WTC11 (cell line): ENCODE measurements around the gene EXPH5. TPM values are rescaled to one million over a fixed set of nuclear protein-coding genes. Genes with fewer than 3 reads are reported as not detected.
A peak's percentile ranks its signal among the peaks of the same experiment; 100 is the strongest.

Experiments used
- ATAC-seq: fragments of 200-7000 bp; cut with Tn5 transposase; 2 replicates; pipeline ENCODE4 v1.10.0; 2021; ENCODE audit warnings: mild to moderate bottlenecking, moderate library complexity
- CTCF ChIA-PET: fragments of 300-600 bp; sonication (Branson Sonifier 250); formaldehyde crosslinking; loops from one replicate; lab custom pipeline; 2021; ENCODE audit warnings: antibody characterized with exemption; lab: Charles Lee
- POLR2A ChIA-PET: fragments of 350-600 bp; sonication (Branson Sonifier 250); formaldehyde crosslinking; loops from one replicate; lab custom pipeline; 2021; ENCODE audit warnings: antibody characterized with exemption; lab: Charles Lee
- DNase-seq: peaks from one replicate; pipeline ENCODE4 v3.0.0; 2021; ENCODE audit warnings: low spot score
- H3K27ac Mint-ChIP-seq: 2 replicates; pipeline ENCODE4 v1.8.0; 2021; ENCODE audit warnings: mixed read lengths
- H3K27me3 Mint-ChIP-seq: 2 replicates; pipeline ENCODE4 v1.8.0; 2021; ENCODE audit warnings: low read depth, mild to moderate bottlenecking, moderate library complexity, mixed read lengths
- H3K36me3 Mint-ChIP-seq: 2 replicates; pipeline ENCODE4 v1.8.0; 2021; ENCODE audit warnings: mixed read lengths
- H3K4me1 Mint-ChIP-seq: 2 replicates; pipeline ENCODE4 v1.8.0; 2022; ENCODE audit warnings: mixed read lengths
- H3K4me3 Mint-ChIP-seq: 2 replicates; pipeline ENCODE4 v1.8.0; 2021; ENCODE audit warnings: mild to moderate bottlenecking, moderate library complexity, mixed read lengths
- H3K9me3 Mint-ChIP-seq: 2 replicates; pipeline ENCODE4 v1.8.0; 2021; ENCODE audit warnings: mixed read lengths
- ATF3 ChIP-seq: sonication (generic); formaldehyde crosslinking; conservative IDR thresholded peaks from 2 replicates; pipeline ENCODE4 v1.8.1; 2022; ENCODE audit warnings: mild to moderate bottlenecking, missing genetic modification reagents
- ATF6 ChIP-seq: sonication (generic); formaldehyde crosslinking; IDR thresholded peaks from 2 replicates; pipeline ENCODE4 v1.8.1; 2023; ENCODE audit warnings: mild to moderate bottlenecking, missing genetic modification reagents
- CTCF ChIP-seq: fragments of 200-600 bp; IDR thresholded peaks from 2 replicates; pipeline ENCODE4 v1.8.0; 2022; ENCODE audit warnings: antibody characterized with exemption
- E2F1 ChIP-seq: sonication (generic); formaldehyde crosslinking; IDR thresholded peaks from 2 replicates; pipeline ENCODE4 v1.8.0; 2022; ENCODE audit warnings: mild to moderate bottlenecking, missing genetic modification reagents
- E2F5 ChIP-seq: sonication (generic); formaldehyde crosslinking; IDR thresholded peaks from 2 replicates; pipeline ENCODE4 v1.8.1; 2022; ENCODE audit warnings: mild to moderate bottlenecking, moderate library complexity, missing genetic modification reagents
- EMX1 ChIP-seq: fragments of 250-450 bp; sonication (Bioruptor Pico); IDR thresholded peaks from 2 replicates; pipeline ENCODE4 v1.8.0; 2021; ENCODE audit warnings: mild to moderate bottlenecking
- ETV6 ChIP-seq: sonication (generic); formaldehyde crosslinking; IDR thresholded peaks from 2 replicates; pipeline ENCODE4 v1.8.1; 2022; ENCODE audit warnings: mild to moderate bottlenecking, missing genetic modification reagents
- FOXP1 ChIP-seq: sonication (generic); formaldehyde crosslinking; IDR thresholded peaks from 2 replicates; pipeline ENCODE4 v1.8.0; 2022; ENCODE audit warnings: missing genetic modification reagents, mild to moderate bottlenecking, moderate library complexity, borderline replicate concordance
- FOXP4 ChIP-seq: sonication (generic); formaldehyde crosslinking; IDR thresholded peaks from 2 replicates; pipeline ENCODE4 v1.8.0; 2022; ENCODE audit warnings: mild to moderate bottlenecking, missing genetic modification reagents
- IRF1 ChIP-seq: sonication (generic); formaldehyde crosslinking; IDR thresholded peaks from 2 replicates; pipeline ENCODE4 v1.8.0; 2023; ENCODE audit warnings: missing genetic modification reagents
- JAZF1 ChIP-seq: fragments of 250-450 bp; sonication (Bioruptor Pico); IDR thresholded peaks from 2 replicates; pipeline ENCODE4 v1.9.0; 2021; ENCODE audit warnings: moderate library complexity, mild to moderate bottlenecking, inconsistent platforms
- MXD4 ChIP-seq: fragments of 250-450 bp; sonication (Bioruptor Pico); IDR thresholded peaks from 2 replicates; pipeline ENCODE4 v1.8.0; 2021; ENCODE audit warnings: mild to moderate bottlenecking, moderate library complexity, borderline replicate concordance
- MYBL2 ChIP-seq: sonication (generic); formaldehyde crosslinking; IDR thresholded peaks from 2 replicates; pipeline ENCODE4 v1.8.1; 2023; ENCODE audit warnings: mild to moderate bottlenecking, moderate library complexity, missing genetic modification reagents
- NR3C1 ChIP-seq: sonication (generic); formaldehyde crosslinking; conservative IDR thresholded peaks from 2 replicates; pipeline ENCODE4 v1.8.1; 2023; ENCODE audit warnings: low read depth, mild to moderate bottlenecking, missing genetic modification reagents
- OVOL2 ChIP-seq: fragments of 250-450 bp; sonication (Bioruptor Pico); IDR thresholded peaks from 2 replicates; pipeline ENCODE4 v1.9.0; 2021; ENCODE audit warnings: mild to moderate bottlenecking, borderline replicate concordance
- RELA ChIP-seq: sonication (generic); formaldehyde crosslinking; IDR thresholded peaks from 2 replicates; pipeline ENCODE4 v1.8.1; 2022; ENCODE audit warnings: missing genetic modification reagents, mild to moderate bottlenecking, borderline replicate concordance
- SMAD4 ChIP-seq: sonication (generic); formaldehyde crosslinking; IDR thresholded peaks from 2 replicates; pipeline ENCODE4 v1.8.0; 2022; ENCODE audit warnings: mild to moderate bottlenecking, missing genetic modification reagents
- SP1 ChIP-seq: sonication (generic); formaldehyde crosslinking; conservative IDR thresholded peaks from 2 replicates; pipeline ENCODE4 v1.8.1; 2022; ENCODE audit warnings: missing genetic modification reagents
- TEAD1 ChIP-seq: sonication (generic); formaldehyde crosslinking; IDR thresholded peaks from 2 replicates; pipeline ENCODE4 v1.8.0; 2022; ENCODE audit warnings: mild to moderate bottlenecking, missing genetic modification reagents
- ZMAT4 ChIP-seq: fragments of 250-450 bp; sonication (Bioruptor Pico); IDR thresholded peaks from 2 replicates; pipeline ENCODE4 v1.9.0; 2021; ENCODE audit warnings: mild to moderate bottlenecking
- ZNF138 ChIP-seq: sonication (generic); formaldehyde crosslinking; conservative IDR thresholded peaks from 2 replicates; pipeline ENCODE4 v1.8.1; 2022; ENCODE audit warnings: mild to moderate bottlenecking, moderate library complexity, missing genetic modification reagents
- ZNF317 ChIP-seq: sonication (generic); formaldehyde crosslinking; IDR thresholded peaks from 2 replicates; pipeline ENCODE4 v1.8.1; 2023; ENCODE audit warnings: low read depth, mild to moderate bottlenecking, moderate library complexity, missing genetic modification reagents, borderline replicate concordance
- ZNF396 ChIP-seq: fragments of 250-450 bp; sonication (Bioruptor Pico); IDR thresholded peaks from 2 replicates; pipeline ENCODE4 v1.8.0; 2021; ENCODE audit warnings: mild to moderate bottlenecking, moderate library complexity, borderline replicate concordance
- ZNF423 ChIP-seq: fragments of 250-450 bp; sonication (Bioruptor Pico); IDR thresholded peaks from 2 replicates; pipeline ENCODE4 v2.1.2; 2022; ENCODE audit warnings: mild to moderate bottlenecking, moderate library complexity
- ZNF512 ChIP-seq: sonication (generic); formaldehyde crosslinking; IDR thresholded peaks from 2 replicates; pipeline ENCODE4 v1.8.1; 2022; ENCODE audit warnings: missing genetic modification reagents, borderline replicate concordance
- total RNA-seq: library from RNA; stranded (reverse); gene quantifications from 3 replicates; pipeline ENCODE4 v1.2.3, GENCODE V29; 2021

Gene EXPH5
- total RNA-seq, 1 experiment from 2014 or later: 11.2 TPM

- Mint-ChIP-seq H3K9me3 (peaks cover 18% of the 10 kb centered on the region), H3K4me1 (peaks cover 16% of the 10 kb centered on the region), H3K36me3 (peaks cover 10% of the 10 kb centered on the region; the same call in 1 of the 2 replicates), H3K27me3 (no peaks in the 10 kb centered on the region), H3K4me3 (no peak overlapping the region), H3K27ac (no peak overlapping the region)
- peak; percentile 67 for ATAC-seq
- ChIA-PET CTCF (no interaction called here), POLR2A (no interaction called here)
- no peak for TF ChIP-seq TEAD1 (CRISPR knock-in tag)
- TF ChIP-seq ATF3 (CRISPR knock-in tag): no peak
- TF ChIP-seq RELA (CRISPR knock-in tag): no peak
- no peak for TF ChIP-seq E2F1 (CRISPR knock-in tag)
- TF ChIP-seq ATF6: no peak
- no peak for TF ChIP-seq MYBL2 (CRISPR knock-in tag)
- TF ChIP-seq SP1 (CRISPR knock-in tag): no peak
- TF ChIP-seq MXD4 (CRISPR knock-in tag): no peak
- TF ChIP-seq IRF1 (CRISPR knock-in tag): no peak
- no peak for TF ChIP-seq ZNF138 (CRISPR knock-in tag)
- TF ChIP-seq ZNF512: no peak
- TF ChIP-seq ZNF396 (CRISPR knock-in tag): no peak
- no peak for TF ChIP-seq OVOL2
- TF ChIP-seq E2F5: no peak
- no peak for TF ChIP-seq ZNF317 (CRISPR knock-in tag)
- TF ChIP-seq ZMAT4 (CRISPR knock-in tag): no peak
- no peak for DNase-seq
Measured at GRCh38 chr11:108624196-108624925, 30.8 kb upstream of the EXPH5 start.

GRCh38 chr11:108622341-108622740 lies 28.8 kb upstream of the EXPH5 start:
- DNase-seq (no peak), ATAC-seq (no peak; the same call in 1 of the 2 replicates)
- Mint-ChIP-seq H3K4me1 (peaks cover 16% of the 10 kb centered on the region), H3K36me3 (no peaks in the 10 kb centered on the region), H3K4me3 (no peak overlapping the region), H3K27ac (no peak overlapping the region), H3K27me3 (no peaks in the 10 kb centered on the region), H3K9me3 (peaks cover 7% of the 10 kb centered on the region)
- POLR2A ChIA-PET: no interaction called here
- TF ChIP-seq FOXP1 (no peak), EMX1 (CRISPR knock-in tag) (no peak), SMAD4 (CRISPR knock-in tag) (no peak), ETV6 (CRISPR knock-in tag) (no peak), FOXP4 (CRISPR knock-in tag) (no peak), NR3C1 (CRISPR knock-in tag) (no peak), ZNF423 (no peak), CTCF (no peak), JAZF1 (CRISPR knock-in tag) (no peak)
- CTCF ChIA-PET: no interaction called here
